CD14-positive monocyte (primary cell): ENCODE results near the gene IGFBP2. TPM values are rescaled to one million over a fixed set of nuclear protein-coding genes. Genes with fewer than 3 reads are reported as not detected.

ENCODE experiments used
- DNase-seq, 3 donors: peaks; one replicate each; pipeline ENCODE4 v3.0.0-alpha.2; 2011 to 2022
- H2AFZ ChIP-seq: 2 replicates; pipeline ENCODE4 v1.6.0; 2012; ENCODE audit warnings: mild to moderate bottlenecking, low read depth, low read length, inconsistent platforms; ENCODE audit not compliant: insufficient read depth, poor library complexity, severe bottlenecking
- H3K27ac ChIP-seq, 2 donors: 1 replicate in 1 of 2; 2 replicates in 1 of 2; pipeline ENCODE4 v1.5.1; 2012 to 2013; ENCODE audit warnings: low read length in 2 of 2, control low read depth in 1 of 2, inconsistent platforms in 1 of 2, low read depth in 1 of 2, mild to moderate bottlenecking in 1 of 2
- H3K27me3 ChIP-seq, 2 donors: one replicate each; pipeline versions ENCODE4 v1.6.0 to v1.6.1; 2011 to 2013; ENCODE audit warnings: low read length in 2 of 2; ENCODE audit not compliant: control insufficient read depth in 2 of 2, insufficient read depth in 2 of 2
- H3K36me3 ChIP-seq, 2 donors: replicated peaks in 1 of 2; 1 replicate in 1 of 2; 2 replicates in 1 of 2; pipeline versions ENCODE4 v1.5.1 to v1.6.1; 2012 to 2013; ENCODE audit warnings: low read length in 2 of 2, control low read depth in 1 of 2, inconsistent platforms in 1 of 2, mild to moderate bottlenecking in 1 of 2; ENCODE audit not compliant: insufficient read depth in 2 of 2, control insufficient read depth in 1 of 2
- H3K4me1 ChIP-seq, 2 donors: 1 replicate in 1 of 2; 2 replicates in 1 of 2; pipeline versions ENCODE4 v1.5.1 to v1.6.1; 2012 to 2013; ENCODE audit warnings: low read length in 2 of 2, control low read depth in 1 of 2, inconsistent platforms in 1 of 2, mild to moderate bottlenecking in 1 of 2, moderate library complexity in 1 of 2; ENCODE audit not compliant: insufficient read depth in 2 of 2, control insufficient read depth in 1 of 2
- H3K4me2 ChIP-seq: replicated peaks from 2 replicates; pipeline ENCODE3; 2012; ENCODE audit warnings: low read length, moderate library complexity, mild to moderate bottlenecking; ENCODE audit not compliant: poor library complexity, severe bottlenecking; ENCODE audit errors: extremely low read depth
- H3K4me3 ChIP-seq, 3 experiments: fragments of 200-600 bp in 1 of 3; sonication (generic) in 1 of 3; replicated peaks in 1 of 3; 1 replicate in 2 of 3; 2 replicates in 1 of 3; pipeline ENCODE4 v1.5.1; 2011 to 2013; ENCODE audit warnings: low read length in 3 of 3, mild to moderate bottlenecking in 3 of 3, control low read depth in 2 of 3, low read depth in 2 of 3, inconsistent platforms in 1 of 3, moderate library complexity in 1 of 3
- H3K79me2 ChIP-seq: 2 replicates; pipeline ENCODE4 v1.6.0; 2012; ENCODE audit warnings: mild to moderate bottlenecking, control low read depth, inconsistent platforms, low read length, moderate library complexity; ENCODE audit not compliant: insufficient read depth
- H3K9ac ChIP-seq: 2 replicates; pipeline ENCODE4 v1.6.0; 2017; ENCODE audit warnings: low read length, mild to moderate bottlenecking; ENCODE audit not compliant: insufficient read depth, poor library complexity, severe bottlenecking
- H3K9me3 ChIP-seq, 2 donors: replicated peaks in 1 of 2; 1 replicate in 1 of 2; 2 replicates in 1 of 2; pipeline versions ENCODE4 v1.5.1 to v1.6.1; 2012 to 2013; ENCODE audit warnings: low read length in 2 of 2, control low read depth in 1 of 2; ENCODE audit not compliant: control insufficient read depth in 1 of 2, insufficient read depth in 1 of 2
- H4K20me1 ChIP-seq: 2 replicates; pipeline ENCODE4 v1.6.0; 2012; ENCODE audit warnings: mild to moderate bottlenecking, low read length, control low read depth, moderate library complexity; ENCODE audit not compliant: insufficient read depth
- H3K27ac Mint-ChIP-seq, 7 donors: one replicate each; pipeline ENCODE4 v1.8.0; 2020; ENCODE audit warnings: mild to moderate bottlenecking in 7 of 7, mixed read lengths in 7 of 7, moderate library complexity in 6 of 7, inconsistent platforms in 2 of 7
- H3K27me3 Mint-ChIP-seq, 3 donors: one replicate each; pipeline ENCODE4 v1.8.0; 2021 to 2022; ENCODE audit warnings: low read depth in 3 of 3, mild to moderate bottlenecking in 3 of 3, mixed read lengths in 3 of 3, moderate library complexity in 3 of 3, inconsistent platforms in 1 of 3
- H3K36me3 Mint-ChIP-seq, 2 donors: one replicate each; pipeline ENCODE4 v1.8.0; 2020; ENCODE audit warnings: mixed read lengths in 2 of 2, inconsistent platforms in 1 of 2, mild to moderate bottlenecking in 1 of 2
- H3K4me1 Mint-ChIP-seq: one replicate; pipeline ENCODE4 v1.8.0; 2020; ENCODE audit warnings: mild to moderate bottlenecking, mixed read lengths
- H3K4me3 Mint-ChIP-seq, 2 donors: one replicate each; pipeline ENCODE4 v1.8.0; 2020; ENCODE audit warnings: mild to moderate bottlenecking in 2 of 2, mixed read lengths in 2 of 2, moderate library complexity in 1 of 2
- H3K9me3 Mint-ChIP-seq, 7 donors: one replicate each; pipeline ENCODE4 v1.8.0; 2020 to 2022; ENCODE audit warnings: mixed read lengths in 7 of 7, mild to moderate bottlenecking in 6 of 7, moderate library complexity in 6 of 7, inconsistent platforms in 2 of 7
- WGBS: methylation state at CpG from one replicate; pipeline ENCODE4 v1.1.5; 2013; ENCODE audit warnings: missing lambda C conversion rate; ENCODE audit not compliant: insufficient coverage; 5-methylcytosine and 5-hydroxymethylcytosine counted together
- intact Hi-C, 2 donors: fragments of 100-400 bp; cut with micrococcal nuclease; formaldehyde crosslinking; loops; one replicate each; pipeline versions ENCODE4 v1.15.0 to v1.15.1; 2023
- polyA plus RNA-seq, 3 donors: library from polyadenylated mRNA; depleted of rRNA in 1 of 3; unstranded in 2 of 3; stranded (reverse) in 1 of 3; fragments of 300-500 nt in 2 of 3; fragments of >200 nt in 1 of 3; fragmentation: Illumina TruSeq in 2 of 3; gene quantifications; 1 replicate in 2 of 3; 2 replicates in 1 of 3; pipeline ENCODE4 v1.2.3, GENCODE V29; 2012 to 2021
- TF ChIP-seq, protein P1 (sequence below): fragments of 200-600 bp; IDR thresholded peaks from one replicate; pipeline ENCODE4 v1.8.0; 2022; ENCODE audit warnings: antibody characterized with exemption, mild to moderate bottlenecking

The IGFBP2 gene
- polyA plus RNA-seq, 3 donors = 1.6 TPM; not detected in 2

DNA sequence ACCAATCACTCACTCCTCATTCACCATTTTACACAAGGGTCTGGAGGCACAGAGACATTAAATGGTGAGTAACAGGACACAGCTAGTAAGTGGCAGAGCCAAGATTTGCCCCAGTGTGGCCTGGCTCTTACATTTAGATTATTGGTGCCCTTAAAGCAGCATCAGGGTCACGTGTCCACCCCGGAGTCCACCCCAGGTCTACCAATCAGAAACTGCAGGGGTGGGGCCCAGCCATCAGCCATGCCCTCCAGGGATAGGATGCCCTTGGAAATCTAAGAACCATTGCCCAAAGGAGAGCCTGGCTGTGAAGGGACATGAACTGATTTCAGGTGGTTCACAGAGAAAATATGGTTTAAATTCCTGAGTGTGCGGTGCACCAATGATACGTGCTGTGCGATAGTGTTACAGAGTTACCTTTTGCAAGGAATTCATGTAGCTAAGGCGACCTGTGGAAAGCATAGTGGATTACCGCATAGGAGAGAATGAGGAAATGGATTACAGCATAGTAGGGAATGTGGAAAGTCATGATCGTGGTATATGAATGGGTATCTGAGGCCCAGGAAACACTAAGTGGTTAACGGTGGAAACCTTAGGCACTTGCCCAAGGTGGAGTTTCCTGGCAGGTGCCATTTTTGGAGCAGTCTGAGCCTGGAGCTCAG, 44.3 kb downstream of the IGFBP2 start:
- 84% methylated on average over 9 of the region's 9 CpGs for WGBS
- Mint-ChIP-seq H3K4me3 (no peak overlapping the region), H3K27ac (no peak overlapping the region)

DNA sequence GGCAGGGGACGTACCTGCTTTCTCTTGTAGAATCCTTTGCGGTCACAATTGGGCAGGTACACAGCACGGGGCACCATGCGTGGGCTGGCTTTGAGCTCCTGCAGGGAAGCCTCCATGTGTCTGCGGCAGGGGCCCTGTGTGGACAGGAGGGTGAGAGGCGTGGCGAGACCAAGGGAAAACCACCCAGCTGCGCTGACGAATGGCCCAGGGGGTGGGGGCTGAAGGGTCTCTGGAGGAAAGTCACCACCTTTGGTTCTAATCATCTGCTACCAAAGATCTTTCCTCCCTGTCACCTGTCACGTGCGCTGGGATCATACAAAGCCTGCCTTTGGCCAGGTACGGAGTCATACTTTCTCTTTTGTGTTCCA, 44.9 kb downstream of the IGFBP2 start:
- H2AFZ ChIP-seq = no peak overlapping the region
- intact Hi-C loops = no loop called here
- no peak overlapping the region for H3K4me3 ChIP-seq
- H4K20me1 ChIP-seq = no peaks in the 10 kb centered on the region
- Mint-ChIP-seq H3K4me1 (peaks cover 2% of the 10 kb centered on the region), H3K36me3 (no peaks in the 10 kb centered on the region), H3K4me3 (no peak overlapping the region), H3K27me3 (peaks cover 10 to 16% (median 14%) of the 10 kb centered on the region in 3 donors), H3K9me3 (no peaks in the 10 kb centered on the region), H3K27ac (no peak overlapping the region)
- no peak for DNase-seq
- TF ChIP-seq, protein P1, sequence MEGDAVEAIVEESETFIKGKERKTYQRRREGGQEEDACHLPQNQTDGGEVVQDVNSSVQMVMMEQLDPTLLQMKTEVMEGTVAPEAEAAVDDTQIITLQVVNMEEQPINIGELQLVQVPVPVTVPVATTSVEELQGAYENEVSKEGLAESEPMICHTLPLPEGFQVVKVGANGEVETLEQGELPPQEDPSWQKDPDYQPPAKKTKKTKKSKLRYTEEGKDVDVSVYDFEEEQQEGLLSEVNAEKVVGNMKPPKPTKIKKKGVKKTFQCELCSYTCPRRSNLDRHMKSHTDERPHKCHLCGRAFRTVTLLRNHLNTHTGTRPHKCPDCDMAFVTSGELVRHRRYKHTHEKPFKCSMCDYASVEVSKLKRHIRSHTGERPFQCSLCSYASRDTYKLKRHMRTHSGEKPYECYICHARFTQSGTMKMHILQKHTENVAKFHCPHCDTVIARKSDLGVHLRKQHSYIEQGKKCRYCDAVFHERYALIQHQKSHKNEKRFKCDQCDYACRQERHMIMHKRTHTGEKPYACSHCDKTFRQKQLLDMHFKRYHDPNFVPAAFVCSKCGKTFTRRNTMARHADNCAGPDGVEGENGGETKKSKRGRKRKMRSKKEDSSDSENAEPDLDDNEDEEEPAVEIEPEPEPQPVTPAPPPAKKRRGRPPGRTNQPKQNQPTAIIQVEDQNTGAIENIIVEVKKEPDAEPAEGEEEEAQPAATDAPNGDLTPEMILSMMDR = no peak
- no peaks in the 10 kb centered on the region for H3K36me3 ChIP-seq
- no peak overlapping the region for H3K9ac ChIP-seq
- no peak overlapping the region for H3K27ac ChIP-seq
- no peaks in the 10 kb centered on the region for H3K9me3 ChIP-seq
- no peaks in the 10 kb centered on the region for H3K4me1 ChIP-seq
- no peaks in the 10 kb centered on the region for H3K79me2 ChIP-seq
- H3K27me3 ChIP-seq = no peaks in the 10 kb centered on the region
- WGBS = 98% methylated on average over 10 of the region's 12 CpGs
- H3K4me2 ChIP-seq = no peak overlapping the region

More for the DNA sequence above, 44.3 kb downstream of the IGFBP2 start:
- Histone ChIP-seq H3K27ac (no peak overlapping the region), H3K9ac (no peak overlapping the region), H3K4me2 (no peak overlapping the region), H3K27me3 (no peaks in the 10 kb centered on the region), H3K36me3 (no peaks in the 10 kb centered on the region), H4K20me1 (no peaks in the 10 kb centered on the region), H3K4me3 (no peak overlapping the region), H3K4me1 (no peaks in the 10 kb centered on the region), H2AFZ (no peak overlapping the region), H3K79me2 (no peaks in the 10 kb centered on the region), H3K9me3 (no peaks in the 10 kb centered on the region)
- peaks cover 12 to 18% (median 14%) of the 10 kb centered on the region in 3 donors for H3K27me3 Mint-ChIP-seq
- intact Hi-C loops = no loop called here
- no peaks in the 10 kb centered on the region for H3K9me3 Mint-ChIP-seq
- TF ChIP-seq, protein P1 = no peak
- H3K4me1 Mint-ChIP-seq = peaks cover 2% of the 10 kb centered on the region
- no peaks in the 10 kb centered on the region for H3K36me3 Mint-ChIP-seq
- DNase-seq = no peak
